Activated CD8-positive, alpha-beta memory T cell treated with anti-CD3 and anti-CD28 coated beads for 36 hours (primary cell): ENCODE measurements around the gene AGBL4. TPM values are rescaled to one million over a fixed set of nuclear protein-coding genes. Genes with fewer than 3 reads are reported as not detected.

Experiments
- CTCF ChIA-PET: fragments of 350-600 bp; sonication (Branson Sonifier 250); formaldehyde crosslinking; loops from one replicate; lab custom pipeline; 2021; ENCODE audit warnings: antibody characterized with exemption; lab: Charles Lee
- POLR2A ChIA-PET: fragments of 350-600 bp; sonication (Branson Sonifier 250); formaldehyde crosslinking; loops from one replicate; lab custom pipeline; 2021; ENCODE audit warnings: antibody characterized with exemption; lab: Charles Lee
- total RNA-seq, 2 experiments: library from RNA; stranded (reverse); gene quantifications; one replicate each; pipeline ENCODE4 v1.2.3, GENCODE V29; 2021

AGBL4 gene
- total RNA-seq, 2 experiments from 2014 or later: not detected

DNA sequence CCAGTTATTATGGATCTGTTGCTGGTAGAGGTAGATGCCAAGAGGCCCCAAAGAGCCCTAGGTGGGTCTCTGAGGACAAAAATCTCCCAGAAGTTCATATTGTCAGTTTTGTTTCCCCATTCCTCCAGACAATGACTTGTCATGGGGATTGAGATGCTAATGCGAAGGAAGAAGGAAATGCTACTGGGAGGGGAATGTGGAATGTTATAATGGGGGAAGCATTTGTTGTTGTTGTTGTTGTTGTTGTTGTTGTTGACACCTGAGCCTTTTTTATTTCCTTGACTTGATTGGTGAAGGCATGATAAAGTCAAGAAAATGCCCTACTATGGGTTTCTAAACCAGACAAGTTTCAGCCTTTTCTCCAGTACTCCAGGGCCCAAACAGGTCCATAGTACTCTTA lies 1356.0 kb downstream of the AGBL4 start:
- ChIA-PET POLR2A (no interaction called here), CTCF (no interaction called here)

- ChIA-PET CTCF (no interaction called here), POLR2A (no interaction called here)
Measured at GRCh38 chr1:48665708-48666407, 1357.9 kb downstream of the AGBL4 start.

DNA sequence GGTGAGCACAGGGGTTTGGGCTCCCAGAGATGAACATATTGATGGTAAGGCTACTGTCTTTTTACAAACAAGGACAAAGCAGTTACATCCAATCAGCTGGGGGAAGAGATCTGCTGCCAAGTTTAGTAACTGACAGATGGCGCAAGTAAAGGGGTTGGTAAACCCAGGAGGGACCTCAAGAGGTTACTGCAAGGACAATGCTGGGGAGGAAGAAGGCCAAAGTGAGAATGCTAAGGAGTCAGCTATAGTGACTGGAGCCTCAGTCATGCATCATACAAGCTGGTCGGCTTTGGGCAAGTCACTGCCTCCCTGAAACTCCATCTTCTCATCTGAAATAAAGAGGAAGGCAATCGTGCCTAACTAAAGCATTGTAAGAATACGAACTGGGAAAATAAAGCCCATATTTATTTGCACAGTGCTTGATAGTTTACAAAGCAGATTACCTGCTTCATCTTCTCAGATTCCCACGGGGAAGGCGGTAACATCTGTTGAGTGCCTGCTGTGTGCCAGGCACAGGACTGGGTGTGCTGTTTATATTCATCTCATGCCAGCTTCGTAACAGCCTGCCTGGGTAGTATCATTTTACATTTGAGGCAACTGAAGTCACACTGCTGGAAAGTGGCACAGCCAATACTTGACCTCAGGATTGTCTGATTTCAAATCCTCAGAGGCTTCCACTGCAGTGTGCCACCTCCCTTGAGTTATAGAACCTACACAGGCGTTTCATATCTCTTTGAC lies 1361.9 kb downstream of the AGBL4 start:
- ChIA-PET CTCF (no interaction called here), POLR2A (no interaction called here)

- ChIA-PET POLR2A (no interaction called here), CTCF (no interaction called here)
Measured at GRCh38 chr1:48659801-48660200, 1364.0 kb downstream of the AGBL4 start.

- ChIA-PET CTCF (no interaction called here), POLR2A (no interaction called here)
Measured at GRCh38 chr1:48657413-48657812, 1366.3 kb downstream of the AGBL4 start.

- ChIA-PET POLR2A (no interaction called here), CTCF (no interaction called here)
Measured at GRCh38 chr1:48654606-48655210, 1369.0 kb downstream of the AGBL4 start.

DNA sequence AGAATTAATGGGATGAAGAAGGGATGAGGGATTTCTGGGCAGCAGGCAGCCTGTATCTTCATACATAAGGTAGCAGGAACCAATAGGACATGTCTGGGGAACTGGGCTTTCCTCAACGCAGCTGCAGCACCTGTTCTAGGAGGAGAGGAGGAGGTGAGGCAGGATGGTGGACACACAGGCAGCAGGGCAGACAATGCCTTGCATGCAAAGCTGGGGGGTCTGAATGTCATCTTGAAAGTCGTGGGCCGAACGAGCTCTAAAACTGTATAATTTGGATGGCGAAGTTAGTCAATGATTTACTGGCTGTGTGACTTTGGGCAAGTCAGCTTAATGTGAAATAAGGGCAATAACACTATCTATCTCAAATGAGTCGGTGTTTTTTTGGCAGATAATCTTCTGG lies 1371.4 kb downstream of the AGBL4 start:
- CTCF ChIA-PET: no interaction called here
- POLR2A ChIA-PET: no interaction called here

DNA sequence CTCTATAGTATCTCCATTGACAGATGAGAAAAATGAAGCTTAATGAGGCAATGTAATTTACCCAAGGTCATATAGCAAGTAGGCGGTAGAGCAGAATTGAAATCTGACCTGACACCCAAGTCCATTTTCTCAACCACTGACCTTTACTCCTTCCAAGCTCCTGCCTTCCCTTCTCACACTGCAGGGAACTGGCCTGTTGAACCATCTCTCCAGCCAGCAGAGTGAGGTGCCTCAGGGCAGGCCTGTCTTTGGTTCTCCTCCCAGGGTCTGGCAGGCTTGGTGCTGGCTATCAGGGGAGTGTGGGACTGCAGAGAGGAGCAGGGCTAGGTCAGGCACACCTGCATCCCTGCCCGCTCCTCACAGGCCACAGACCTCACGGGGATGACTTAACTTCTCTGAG lies 1373.9 kb downstream of the AGBL4 start:
- ChIA-PET CTCF (no interaction called here), POLR2A (no interaction called here)

DNA sequence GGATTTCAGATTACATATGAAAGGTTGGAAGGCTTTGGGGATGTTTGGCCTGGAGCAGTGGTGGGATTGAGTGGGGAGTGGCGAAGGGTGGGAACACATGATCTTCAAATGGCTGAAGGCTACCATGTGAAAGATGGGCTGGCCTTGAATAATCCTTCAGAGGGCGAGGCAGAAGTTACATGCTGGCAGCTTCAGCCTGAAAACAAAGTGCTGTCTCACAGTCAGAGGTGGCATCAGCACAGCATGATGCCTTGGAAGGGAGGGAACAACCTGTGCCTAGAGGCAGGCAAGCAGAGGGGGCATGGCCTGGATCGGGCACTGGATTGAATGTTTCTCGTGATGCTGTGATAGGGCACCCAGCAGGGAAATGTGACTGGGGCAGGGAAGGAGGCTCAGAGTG lies 1377.9 kb downstream of the AGBL4 start:
- ChIA-PET POLR2A (no interaction called here), CTCF (no interaction called here)

DNA sequence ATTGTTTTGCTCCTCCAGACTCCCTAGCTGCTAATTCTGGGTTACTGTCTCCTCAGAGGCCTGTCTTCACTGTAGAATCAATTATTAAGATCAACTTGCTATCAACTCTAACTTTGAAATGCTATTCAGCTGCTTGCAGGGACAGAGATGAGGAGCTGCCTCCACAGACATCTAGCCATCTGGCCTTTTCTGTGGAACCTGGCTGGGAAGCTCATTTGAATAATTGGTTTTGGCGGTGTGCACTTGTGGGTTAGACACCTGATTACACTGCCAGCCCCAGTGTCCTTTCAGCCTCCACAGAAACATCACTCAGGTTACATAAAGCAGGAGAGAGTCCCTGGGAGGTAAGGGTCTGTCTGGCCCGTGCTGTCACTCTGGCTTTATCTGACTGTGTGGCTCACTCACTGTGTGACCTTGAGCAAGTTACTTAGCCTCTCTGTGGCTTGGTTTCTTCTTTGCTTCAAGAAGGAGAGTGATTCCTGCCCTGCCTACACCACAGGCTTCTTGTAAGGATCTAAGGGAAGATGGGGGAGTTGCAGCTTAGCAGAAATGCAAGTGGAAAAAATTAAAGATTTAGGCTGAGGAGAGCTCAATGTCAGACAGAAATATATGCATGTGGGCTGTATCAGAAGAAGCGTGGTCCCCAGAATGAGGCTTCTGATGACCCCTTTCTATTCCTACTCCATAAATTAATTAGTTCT lies 1378.7 kb downstream of the AGBL4 start:
- ChIA-PET CTCF (no interaction called here), POLR2A (no interaction called here)

DNA sequence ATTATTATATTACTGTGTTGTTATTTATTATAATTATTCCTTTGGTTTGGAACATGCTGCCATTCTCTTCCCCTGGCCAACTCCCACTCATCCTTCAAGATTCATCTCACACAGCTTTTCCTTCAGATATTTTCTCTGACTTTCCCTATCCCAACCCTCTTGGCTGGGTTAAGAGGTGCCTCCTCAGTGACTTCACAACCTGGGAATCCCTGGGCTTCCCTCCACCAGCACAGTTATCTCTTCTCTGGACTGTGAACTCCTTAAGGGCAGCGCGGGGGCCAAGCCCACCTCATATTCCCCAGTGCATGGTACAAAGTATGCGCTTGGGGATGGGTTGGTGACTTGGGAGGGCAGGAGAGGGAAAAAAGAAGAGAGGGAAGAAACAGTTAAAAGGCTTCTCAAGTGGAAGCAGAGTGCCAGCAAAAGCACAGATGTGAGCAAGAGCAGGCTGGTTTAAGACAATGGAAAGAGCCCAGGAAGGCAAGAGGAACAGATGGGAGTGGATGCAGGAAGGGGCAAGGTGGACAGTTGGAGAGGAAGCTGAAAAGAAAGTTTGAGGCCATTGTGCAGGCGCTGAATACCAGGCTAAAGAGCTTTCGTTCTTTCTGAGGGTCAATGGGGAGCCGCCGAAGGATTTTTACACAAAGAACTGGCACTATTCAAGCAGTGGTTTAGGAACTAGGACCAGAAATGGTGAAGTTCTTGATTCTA lies 1379.4 kb downstream of the AGBL4 start:
- CTCF ChIA-PET: no interaction called here
- POLR2A ChIA-PET: no interaction called here

DNA sequence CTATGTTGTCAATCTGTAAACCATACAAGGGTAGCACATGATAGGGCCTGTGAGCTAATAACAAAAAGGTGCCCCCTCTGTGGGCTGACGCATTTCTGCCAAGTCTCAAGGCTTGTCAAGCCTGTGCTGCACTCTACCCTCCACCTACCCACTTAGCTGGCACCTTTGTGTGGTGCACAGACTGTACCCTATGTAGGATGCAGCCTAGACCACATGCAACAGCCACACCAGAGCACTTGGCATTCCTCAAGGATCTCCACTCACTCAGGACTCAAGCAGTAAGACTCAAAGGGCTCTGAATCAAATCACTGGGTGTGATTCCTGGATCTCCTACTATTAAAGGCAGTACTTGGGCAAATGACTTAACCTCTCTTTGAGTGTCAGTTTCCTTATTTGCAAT lies 1380.6 kb downstream of the AGBL4 start:
- ChIA-PET POLR2A (no interaction called here), CTCF (no interaction called here)

DNA sequence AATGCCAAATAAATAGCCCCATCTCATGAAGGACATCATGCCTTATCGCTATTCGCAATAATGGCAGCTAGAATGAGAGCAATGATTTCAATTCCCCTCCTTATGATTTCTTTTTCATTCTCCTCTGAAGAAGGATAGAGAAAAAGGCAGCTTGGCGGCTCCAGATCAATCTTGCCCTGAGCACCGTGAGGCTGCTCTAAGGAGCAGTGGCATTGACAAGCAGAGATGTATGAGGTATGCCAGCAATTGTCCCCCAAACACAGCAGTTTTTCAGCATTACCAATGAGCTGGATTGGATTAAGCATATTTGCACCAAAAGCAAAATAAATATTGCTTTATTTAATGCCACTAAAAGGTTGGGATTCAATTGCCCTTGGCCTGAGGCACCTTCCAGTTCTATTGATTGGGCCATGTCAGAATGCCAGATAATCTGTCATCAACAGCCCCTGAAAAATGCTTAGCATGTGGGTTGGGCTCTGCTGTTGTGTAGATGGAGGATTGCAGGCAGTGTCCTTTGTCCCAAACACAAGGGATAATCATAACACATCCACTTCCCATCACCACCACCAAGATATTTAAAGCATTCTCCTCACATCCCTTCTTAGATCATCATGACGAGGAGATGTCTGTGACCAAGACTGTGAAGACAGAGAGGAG lies 1382.8 kb downstream of the AGBL4 start:
- ChIA-PET POLR2A (no interaction called here), CTCF (no interaction called here)

DNA sequence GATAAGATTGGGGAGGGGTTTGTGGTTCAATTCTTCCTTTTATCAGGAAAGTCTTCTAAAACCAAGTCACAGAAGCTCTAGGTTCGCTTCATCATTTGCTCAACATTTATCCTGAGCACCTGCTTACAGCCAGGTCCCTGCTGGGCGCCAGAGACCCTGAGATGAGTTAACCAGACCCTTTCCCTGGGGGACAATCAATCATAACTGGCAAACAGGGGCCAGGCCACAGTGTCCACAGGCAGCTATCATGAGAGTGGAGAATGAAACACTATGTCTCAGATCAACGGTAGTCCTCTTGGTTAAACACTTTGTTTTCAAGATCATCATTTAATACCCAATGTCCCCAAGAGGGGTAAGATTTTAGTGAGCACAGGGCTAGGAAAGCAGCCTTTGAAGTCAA lies 1393.9 kb downstream of the AGBL4 start:
- ChIA-PET POLR2A (no interaction called here), CTCF (no interaction called here)

- POLR2A ChIA-PET: no interaction called here
- CTCF ChIA-PET: no interaction called here
Measured at GRCh38 chr1:48627486-48627885, 1396.3 kb downstream of the AGBL4 start.

DNA sequence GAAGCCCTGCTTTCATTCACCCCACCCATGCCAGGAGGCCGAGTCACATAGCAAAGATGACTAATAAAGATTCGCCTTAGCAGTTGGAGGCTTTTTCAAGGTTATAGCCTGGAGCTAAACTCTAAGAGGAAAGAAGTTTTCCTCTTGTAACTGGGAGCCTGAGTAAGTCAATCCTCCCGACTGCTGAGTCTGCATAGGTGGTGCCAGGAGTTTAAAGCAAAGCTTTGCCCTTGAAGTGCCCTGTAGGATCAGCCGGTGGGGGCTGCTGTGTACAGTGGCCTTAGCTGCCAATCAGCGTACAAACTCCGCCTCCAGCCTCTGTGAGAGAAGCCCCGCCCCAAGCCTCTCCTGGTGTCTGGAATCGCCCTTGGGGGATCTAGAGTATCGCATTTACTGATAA lies 1404.2 kb downstream of the AGBL4 start:
- CTCF ChIA-PET: no interaction called here
- POLR2A ChIA-PET: no interaction called here

DNA sequence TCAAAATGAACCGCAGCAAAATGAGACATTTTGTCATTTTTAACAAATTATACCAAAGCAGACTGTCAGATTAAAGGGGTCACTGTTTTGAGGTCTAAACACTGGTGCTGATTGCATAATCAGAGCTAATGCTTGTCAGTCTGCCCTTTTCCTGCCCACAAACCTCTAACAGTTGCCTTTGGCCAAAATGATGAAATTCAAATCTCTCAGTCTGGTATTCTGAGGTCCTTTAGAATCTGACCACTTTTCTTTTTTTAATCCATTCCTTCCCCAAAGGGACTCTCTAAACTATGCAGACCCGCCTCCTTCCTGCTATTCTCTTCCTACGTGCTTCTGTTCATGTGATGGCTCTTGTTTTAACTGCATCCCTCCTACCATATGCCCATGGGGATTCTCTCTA lies 1406.5 kb downstream of the AGBL4 start:
- CTCF ChIA-PET: no interaction called here

DNA sequence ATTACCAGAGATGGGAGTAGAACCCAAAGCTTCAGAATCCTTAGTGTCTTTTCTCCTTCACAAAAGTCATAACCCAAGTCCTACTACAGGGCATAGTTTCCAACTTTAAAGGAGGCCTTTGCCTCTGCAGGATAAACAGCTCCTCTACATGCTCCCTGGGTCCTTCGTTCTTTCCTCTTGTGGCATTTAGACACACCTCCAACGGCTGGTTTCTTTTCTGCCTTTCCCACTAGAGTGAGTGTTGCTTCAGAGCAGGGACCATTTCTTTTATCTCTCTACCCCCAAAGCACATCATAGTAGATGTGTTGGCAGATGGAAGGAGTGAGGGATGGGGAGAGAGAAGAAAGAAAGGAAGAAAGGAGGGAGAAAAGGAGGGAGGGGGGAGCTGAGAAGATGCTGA lies 1407.0 kb downstream of the AGBL4 start:
- ChIA-PET CTCF (no interaction called here), POLR2A (no interaction called here)

More for the DNA sequence above, 1406.5 kb downstream of the AGBL4 start:
- POLR2A ChIA-PET: no interaction called here

- ChIA-PET POLR2A (no interaction called here), CTCF (no interaction called here)
Measured at GRCh38 chr1:48611841-48612240, 1411.9 kb downstream of the AGBL4 start.
